ENCODE measurements around the gene NPAS3. TPM values are rescaled to one million over a fixed set of nuclear protein-coding genes. Genes with fewer than 3 reads are reported as not detected.

NPAS3 gene
- total and polyA plus RNA-seq, 5 donors from 2014 or later, result not detected

DNA sequence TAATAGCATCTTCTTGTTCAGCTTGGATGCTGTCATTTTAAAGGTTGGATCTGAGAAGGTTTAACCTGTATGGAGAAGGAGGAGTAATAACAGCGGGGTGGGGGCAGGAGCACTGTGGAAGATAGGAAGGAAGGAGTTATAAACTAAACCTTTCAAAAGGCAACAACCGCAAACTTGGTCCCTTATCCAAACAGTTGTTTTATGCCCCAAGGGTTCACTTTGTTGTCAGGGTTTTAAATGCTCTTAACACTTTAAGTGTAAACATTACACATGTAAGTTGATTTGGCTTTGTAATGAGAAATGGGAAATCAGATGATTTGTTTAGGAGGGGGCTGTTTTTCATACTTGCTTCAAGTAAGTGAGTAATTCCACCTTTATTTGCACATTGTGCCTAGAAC lies 3.0 kb downstream of the NPAS3 start:
- peaks cover 0 to 18% (median 5%) of the 10 kb centered on the region in 4 donors for H3K4me1 Mint-ChIP-seq
- H3K4me3 Mint-ChIP-seq, result peak overlapping the region in 1 of 4 donors; percentile 15

DNA sequence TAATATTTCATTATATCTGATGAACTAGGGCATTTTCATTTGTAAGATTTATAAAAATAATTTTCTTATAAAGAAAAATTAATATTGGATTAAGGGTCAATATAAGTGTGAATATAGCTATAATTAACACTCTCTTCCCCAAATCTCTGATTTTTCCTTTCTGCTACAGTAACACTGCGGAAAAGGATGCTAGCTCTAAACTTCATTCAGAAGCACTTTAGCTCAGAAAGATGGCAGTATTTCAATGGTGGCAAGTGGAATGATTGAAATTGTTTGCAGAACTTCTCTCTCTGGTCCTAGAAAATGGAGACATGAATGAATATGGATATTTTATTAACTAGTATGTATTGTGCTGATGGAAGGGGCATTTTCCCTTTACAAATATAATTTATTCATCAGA lies 8.4 kb downstream of the NPAS3 start:
- no peak for ATAC-seq (ENCODE audit: low read depth in 2 of 2)
- Mint-ChIP-seq H3K36me3 (no peaks in the 10 kb centered on the region), H3K9me3 (peaks cover 0 to 1% (median 0%) of the 10 kb centered on the region in 7 donors), H3K27me3 (peaks cover 15% of the 10 kb centered on the region), H3K27ac (no peak overlapping the region), H3K4me1 (no peaks in the 10 kb centered on the region), H3K4me3 (no peak overlapping the region)
- Histone ChIP-seq H3K27me3 (ENCODE audit: control insufficient read depth, insufficient read depth, low read length) (peaks cover 10% of the 10 kb centered on the region), H3K4me1 (ENCODE audit: control insufficient read depth, insufficient read depth, low read length, poor library complexity, severe bottlenecking) (no peaks in the 10 kb centered on the region), H3K27ac (ENCODE audit: insufficient read depth, low read length, poor library complexity, severe bottlenecking) (no peak overlapping the region), H3K36me3 (ENCODE audit: control insufficient read depth, insufficient read depth, low read length) (no peaks in the 10 kb centered on the region), H3K9me3 (ENCODE audit: control insufficient read depth in 2 of 2, low read length in 2 of 2) (no peaks in the 10 kb centered on the region), H3K4me3 (ENCODE audit: low read depth, low read length) (no peak overlapping the region)
- DNase-seq, result no peak

More for the DNA sequence above, 3.0 kb downstream of the NPAS3 start:
- Histone ChIP-seq H3K27me3 (ENCODE audit: control insufficient read depth, insufficient read depth, low read length) (peaks cover 29% of the 10 kb centered on the region), H3K4me3 (ENCODE audit: low read depth, low read length) (no peak overlapping the region), H3K27ac (ENCODE audit: insufficient read depth, low read length, poor library complexity, severe bottlenecking) (no peak overlapping the region), H3K4me1 (ENCODE audit: control insufficient read depth, insufficient read depth, low read length, poor library complexity, severe bottlenecking) (peaks cover 3% of the 10 kb centered on the region), H3K36me3 (ENCODE audit: control insufficient read depth, insufficient read depth, low read length) (no peaks in the 10 kb centered on the region), H3K9me3 (ENCODE audit: control insufficient read depth in 2 of 2, low read length in 2 of 2) (no peaks in the 10 kb centered on the region)
- no peak overlapping the region for H3K27ac Mint-ChIP-seq
- H3K36me3 Mint-ChIP-seq, result no peaks in the 10 kb centered on the region
- H3K27me3 Mint-ChIP-seq, result peaks cover 59% of the 10 kb centered on the region
- H3K9me3 Mint-ChIP-seq, result peaks cover 0 to 5% (median 0%) of the 10 kb centered on the region in 7 donors
- DNase-seq, result no peak
- ATAC-seq (ENCODE audit: low read depth in 2 of 2), result no peak

DNA sequence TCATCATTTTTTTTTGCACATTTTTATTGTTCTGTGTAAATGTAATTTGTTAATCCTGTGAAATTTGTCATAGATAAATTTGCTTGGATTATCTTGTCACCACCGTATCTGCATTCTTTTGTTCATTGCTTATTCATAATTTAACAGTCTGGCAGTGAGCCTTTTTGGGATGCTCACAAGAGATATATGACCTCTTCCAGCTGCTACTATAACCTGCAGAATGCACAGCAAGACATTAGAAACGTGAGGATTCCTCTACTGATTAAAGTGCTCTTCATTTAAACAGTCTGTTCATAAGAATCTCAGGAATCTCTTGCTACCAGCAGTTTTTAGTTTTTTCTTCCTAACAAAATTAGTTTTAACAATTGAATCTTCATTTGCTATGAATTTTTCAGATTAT lies 9.1 kb downstream of the NPAS3 start:
- Mint-ChIP-seq H3K9me3 (peaks cover 0 to 1% (median 0%) of the 10 kb centered on the region in 7 donors), H3K27ac (no peak overlapping the region), H3K36me3 (no peaks in the 10 kb centered on the region), H3K4me1 (no peaks in the 10 kb centered on the region), H3K4me3 (no peak overlapping the region), H3K27me3 (peaks cover 7% of the 10 kb centered on the region)
- no peak overlapping the region for H3K27ac ChIP-seq (ENCODE audit: insufficient read depth, low read length, poor library complexity, severe bottlenecking)
- no peaks in the 10 kb centered on the region for H3K9me3 ChIP-seq (ENCODE audit: control insufficient read depth in 2 of 2, low read length in 2 of 2)
- H3K27me3 ChIP-seq (ENCODE audit: control insufficient read depth, insufficient read depth, low read length), result peaks cover 7% of the 10 kb centered on the region
- H3K4me1 ChIP-seq (ENCODE audit: control insufficient read depth, insufficient read depth, low read length, poor library complexity, severe bottlenecking), result no peaks in the 10 kb centered on the region
- H3K36me3 ChIP-seq (ENCODE audit: control insufficient read depth, insufficient read depth, low read length), result no peaks in the 10 kb centered on the region
- no peak overlapping the region for H3K4me3 ChIP-seq (ENCODE audit: low read depth, low read length)
- DNase-seq (no peak), ATAC-seq (ENCODE audit: low read depth in 2 of 2) (no peak)

DNA sequence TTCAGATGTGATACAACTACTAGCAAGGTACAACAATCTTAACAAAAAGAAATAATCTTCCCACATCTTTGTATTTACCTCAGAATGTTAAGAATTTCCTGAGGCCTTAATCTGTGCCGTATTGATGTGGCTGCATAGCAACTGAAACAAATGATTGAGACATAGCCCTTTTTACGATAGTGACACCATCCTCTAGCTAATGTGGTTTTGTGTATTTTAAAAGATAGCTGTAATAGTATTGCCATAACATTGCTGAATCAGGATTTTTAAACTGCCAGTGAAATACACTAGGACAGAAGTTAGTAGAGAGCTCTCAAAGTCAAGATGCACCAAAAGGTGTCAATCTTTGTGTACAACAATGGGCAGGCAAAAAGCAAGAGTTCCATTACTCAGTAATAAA lies 11.9 kb downstream of the NPAS3 start:
- Histone ChIP-seq H3K27me3 (ENCODE audit: control insufficient read depth, insufficient read depth, low read length) (no peaks in the 10 kb centered on the region), H3K9me3 (ENCODE audit: control insufficient read depth in 2 of 2, low read length in 2 of 2) (no peaks in the 10 kb centered on the region), H3K4me3 (ENCODE audit: low read depth, low read length) (no peak overlapping the region), H3K27ac (ENCODE audit: insufficient read depth, low read length, poor library complexity, severe bottlenecking) (no peak overlapping the region), H3K4me1 (ENCODE audit: control insufficient read depth, insufficient read depth, low read length, poor library complexity, severe bottlenecking) (no peaks in the 10 kb centered on the region), H3K36me3 (ENCODE audit: control insufficient read depth, insufficient read depth, low read length) (no peaks in the 10 kb centered on the region)
- no peaks in the 10 kb centered on the region for H3K36me3 Mint-ChIP-seq
- DNase-seq (no peak), ATAC-seq (ENCODE audit: low read depth in 2 of 2) (no peak)
- no peak overlapping the region for H3K27ac Mint-ChIP-seq
- H3K4me3 Mint-ChIP-seq, result no peak overlapping the region
- peaks cover 0 to 1% (median 0%) of the 10 kb centered on the region in 7 donors for H3K9me3 Mint-ChIP-seq
- no peaks in the 10 kb centered on the region for H3K27me3 Mint-ChIP-seq
- no peaks in the 10 kb centered on the region for H3K4me1 Mint-ChIP-seq

DNA sequence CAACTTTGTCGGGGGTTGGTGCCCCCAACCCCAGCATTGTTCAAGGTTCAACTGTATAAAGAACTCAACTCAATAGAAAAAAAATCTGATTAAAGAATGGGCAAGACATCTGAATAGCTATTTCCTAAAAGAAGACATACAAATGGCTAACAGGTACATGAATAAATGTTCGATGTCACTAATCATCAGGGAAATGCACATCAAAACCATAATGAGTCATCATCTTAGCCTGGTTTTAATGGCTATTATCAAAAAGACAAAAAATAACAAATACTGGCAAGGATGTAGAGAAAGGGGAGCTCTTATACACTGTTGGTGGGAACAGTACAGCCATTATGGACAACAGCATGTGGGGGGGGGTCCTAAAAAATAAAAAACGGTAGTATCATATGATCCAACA lies 28.7 kb downstream of the NPAS3 start:
- ATAC-seq (ENCODE audit: low read depth in 2 of 2), result no peak
- H3K27me3 ChIP-seq (ENCODE audit: control insufficient read depth, insufficient read depth, low read length), result no peaks in the 10 kb centered on the region
- H3K27me3 Mint-ChIP-seq, result peaks cover 8% of the 10 kb centered on the region

DNA sequence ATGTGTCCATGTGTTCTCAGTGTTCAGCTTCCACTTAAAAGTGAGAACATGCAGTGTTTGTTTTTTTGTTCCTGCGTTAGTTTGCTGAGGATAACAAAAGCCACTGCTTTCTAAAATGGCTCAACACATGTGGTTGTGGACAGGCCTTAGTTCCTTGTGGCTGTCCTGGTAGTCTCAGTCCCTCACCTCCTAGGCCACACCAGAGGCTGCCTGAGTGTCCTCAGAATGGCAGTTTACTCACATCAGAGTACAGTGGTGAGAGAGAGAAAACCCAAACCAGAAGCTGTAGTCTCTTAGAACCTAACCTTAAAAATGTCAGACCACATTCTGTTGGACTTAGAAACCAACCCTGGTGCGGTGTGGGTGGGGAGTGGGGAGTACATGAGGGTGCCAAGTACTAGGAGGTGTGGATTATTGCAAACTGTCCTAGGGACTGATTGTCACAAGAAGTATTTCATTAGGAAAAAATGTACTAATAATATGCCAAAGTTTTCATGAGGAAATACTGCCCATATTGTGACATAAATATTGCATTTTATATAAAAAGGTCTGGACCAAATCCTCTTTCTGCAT lies 30.4 kb downstream of the NPAS3 start:
- H3K36me3 Mint-ChIP-seq, result no peaks in the 10 kb centered on the region
- no peak overlapping the region for H3K4me3 ChIP-seq (ENCODE audit: low read depth, low read length)
- DNase-seq (no peak), ATAC-seq (ENCODE audit: low read depth in 2 of 2) (no peak)
- H3K27me3 Mint-ChIP-seq, result peaks cover 9% of the 10 kb centered on the region
- H3K27ac ChIP-seq (ENCODE audit: insufficient read depth, low read length, poor library complexity, severe bottlenecking), result no peak overlapping the region
- H3K36me3 ChIP-seq (ENCODE audit: control insufficient read depth, insufficient read depth, low read length), result no peaks in the 10 kb centered on the region
- no peaks in the 10 kb centered on the region for H3K9me3 ChIP-seq (ENCODE audit: control insufficient read depth in 2 of 2, low read length in 2 of 2)
- H3K27ac Mint-ChIP-seq, result no peak overlapping the region
- no peaks in the 10 kb centered on the region for H3K4me1 Mint-ChIP-seq
- peaks cover 0 to 5% (median 0%) of the 10 kb centered on the region in 7 donors for H3K9me3 Mint-ChIP-seq
- H3K4me1 ChIP-seq (ENCODE audit: control insufficient read depth, insufficient read depth, low read length, poor library complexity, severe bottlenecking), result no peaks in the 10 kb centered on the region
- no peaks in the 10 kb centered on the region for H3K27me3 ChIP-seq (ENCODE audit: control insufficient read depth, insufficient read depth, low read length)
- no peak overlapping the region for H3K4me3 Mint-ChIP-seq

More for the DNA sequence above, 28.7 kb downstream of the NPAS3 start:
- H3K9me3 ChIP-seq (ENCODE audit: control insufficient read depth in 2 of 2, low read length in 2 of 2), result no peaks in the 10 kb centered on the region
- no peak overlapping the region for H3K4me3 Mint-ChIP-seq
- no peaks in the 10 kb centered on the region for H3K36me3 Mint-ChIP-seq
- H3K27ac ChIP-seq (ENCODE audit: insufficient read depth, low read length, poor library complexity, severe bottlenecking), result no peak overlapping the region
- no peak overlapping the region for H3K27ac Mint-ChIP-seq
- no peaks in the 10 kb centered on the region for H3K4me1 ChIP-seq (ENCODE audit: control insufficient read depth, insufficient read depth, low read length, poor library complexity, severe bottlenecking)
- no peak overlapping the region for H3K4me3 ChIP-seq (ENCODE audit: low read depth, low read length)
- no peaks in the 10 kb centered on the region for H3K36me3 ChIP-seq (ENCODE audit: control insufficient read depth, insufficient read depth, low read length)
- peaks cover 0 to 4% (median 0%) of the 10 kb centered on the region in 7 donors for H3K9me3 Mint-ChIP-seq
- DNase-seq, result no peak
- H3K4me1 Mint-ChIP-seq, result no peaks in the 10 kb centered on the region

DNA sequence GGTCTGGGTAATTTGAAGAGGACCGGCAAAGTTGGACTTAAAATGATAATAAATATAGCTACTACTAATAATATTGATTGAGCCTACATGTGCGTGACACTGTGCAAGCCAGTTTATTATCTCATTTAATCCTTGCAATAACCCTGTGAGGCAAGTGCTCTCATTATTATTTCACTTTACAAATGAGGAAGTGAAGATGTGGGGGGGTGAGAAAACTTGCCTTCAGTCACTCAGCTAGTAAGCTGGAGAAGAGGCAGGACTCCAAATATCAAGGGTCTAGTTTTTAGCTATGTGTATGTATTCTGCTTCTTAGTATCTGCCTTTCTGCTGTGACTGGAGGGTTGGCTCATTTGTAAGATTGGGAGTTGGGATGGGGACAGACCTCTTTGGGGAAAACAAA lies 39.2 kb downstream of the NPAS3 start:
- H3K27ac Mint-ChIP-seq, result no peak overlapping the region
- no peak overlapping the region for H3K4me3 Mint-ChIP-seq
- Histone ChIP-seq H3K36me3 (ENCODE audit: control insufficient read depth, insufficient read depth, low read length) (no peaks in the 10 kb centered on the region), H3K27ac (ENCODE audit: insufficient read depth, low read length, poor library complexity, severe bottlenecking) (no peak overlapping the region), H3K27me3 (ENCODE audit: control insufficient read depth, insufficient read depth, low read length) (no peaks in the 10 kb centered on the region), H3K9me3 (ENCODE audit: control insufficient read depth in 2 of 2, low read length in 2 of 2) (no peaks in the 10 kb centered on the region), H3K4me1 (ENCODE audit: control insufficient read depth, insufficient read depth, low read length, poor library complexity, severe bottlenecking) (no peaks in the 10 kb centered on the region), H3K4me3 (ENCODE audit: low read depth, low read length) (no peak overlapping the region)
- peaks cover 11% of the 10 kb centered on the region for H3K27me3 Mint-ChIP-seq
- H3K36me3 Mint-ChIP-seq, result no peaks in the 10 kb centered on the region
- no peak for ATAC-seq (ENCODE audit: low read depth in 2 of 2)
- DNase-seq, result no peak
- peaks cover 0 to under 1% (median 0%) of the 10 kb centered on the region in 7 donors for H3K9me3 Mint-ChIP-seq
- H3K4me1 Mint-ChIP-seq, result no peaks in the 10 kb centered on the region

DNA sequence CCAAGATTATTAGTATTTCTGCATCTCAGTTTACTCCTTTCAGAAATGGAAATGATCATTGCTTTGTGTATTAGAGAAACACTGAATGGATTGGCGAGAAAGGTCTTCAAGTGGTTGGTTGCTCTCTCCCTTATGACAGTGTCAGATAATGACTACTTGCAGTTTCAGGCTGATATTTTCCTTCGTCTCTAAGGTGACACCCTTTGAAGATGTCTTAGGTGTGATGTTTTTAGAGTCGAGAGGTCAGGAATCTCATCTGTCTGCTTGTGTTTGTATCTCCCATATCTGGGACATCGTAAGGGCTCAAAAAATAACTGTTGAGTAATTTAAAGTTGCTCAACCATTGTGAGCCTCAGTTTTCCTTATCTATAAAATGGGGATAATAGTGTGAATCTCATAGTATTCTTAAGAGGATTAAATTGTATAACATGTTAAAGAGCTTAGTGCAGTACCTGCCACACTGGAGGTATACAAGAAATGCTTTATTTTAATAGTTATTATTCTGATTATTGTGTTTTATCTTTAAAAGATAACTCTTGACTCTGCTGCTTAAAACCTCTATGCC lies 40.1 kb downstream of the NPAS3 start:
- Mint-ChIP-seq H3K4me3 (no peak overlapping the region), H3K27me3 (peaks cover 8% of the 10 kb centered on the region), H3K4me1 (no peaks in the 10 kb centered on the region), H3K27ac (no peak overlapping the region), H3K9me3 (no peaks in the 10 kb centered on the region), H3K36me3 (no peaks in the 10 kb centered on the region)
- no peak for DNase-seq
- H3K27ac ChIP-seq (ENCODE audit: insufficient read depth, low read length, poor library complexity, severe bottlenecking), result no peak overlapping the region
- H3K4me1 ChIP-seq (ENCODE audit: control insufficient read depth, insufficient read depth, low read length, poor library complexity, severe bottlenecking), result no peaks in the 10 kb centered on the region
- no peaks in the 10 kb centered on the region for H3K36me3 ChIP-seq (ENCODE audit: control insufficient read depth, insufficient read depth, low read length)
- H3K27me3 ChIP-seq (ENCODE audit: control insufficient read depth, insufficient read depth, low read length), result no peaks in the 10 kb centered on the region
- H3K4me3 ChIP-seq (ENCODE audit: low read depth, low read length), result no peak overlapping the region
- no peak for ATAC-seq (ENCODE audit: low read depth in 2 of 2)
- no peaks in the 10 kb centered on the region for H3K9me3 ChIP-seq (ENCODE audit: control insufficient read depth in 2 of 2, low read length in 2 of 2)

Measured in CD4-positive, CD25-positive, alpha-beta regulatory T cell (primary cell).